A673 (cell line): ENCODE data around the gene PMP22.

ENCODE experiments used
- CTCF ChIP-seq: fragments of 300-800, 200-600 bp; sonication (generic); conservative IDR thresholded peaks from 2 replicates; pipeline ENCODE4 v1.5.1; 2017; ENCODE audit warnings: low read depth, mild to moderate bottlenecking, antibody characterized with exemption, low read length, moderate library complexity, mixed read lengths
- EZH2 ChIP-seq: fragments of 200-600 bp; sonication (generic); IDR thresholded peaks from 2 replicates; pipeline ENCODE4 v1.6.1; 2017; ENCODE audit warnings: borderline replicate concordance, low read depth, mild to moderate bottlenecking, mixed read lengths, antibody characterized with exemption, low read length; ENCODE audit not compliant: poor library complexity, severe bottlenecking

GRCh38 chr17:15298176-15298575 lies 33.0 kb upstream of the PMP22 start:
- TF ChIP-seq CTCF = no peak
- TF ChIP-seq EZH2 = no peak
